Uterus (tissue), 4 donors: Measurements from ENCODE around the gene SLC25A6. TPM values are rescaled to one million over a fixed set of nuclear protein-coding genes. Genes with fewer than 3 reads are reported as not detected.
"Not testable (repeated sequence)": the region's sequence is repeated elsewhere in the genome, so short reads cannot be mapped to it uniquely, and the experiment has no call there.

ENCODE experiments used
- DNase-seq, 2 donors: peaks; one replicate each; pipeline ENCODE4 v3.0.0-alpha.2; 2019 to 2020
- H3K27ac ChIP-seq, 2 donors: fragments of 200-600 bp; sonication (generic); 1 replicate in 1 of 2; 2 replicates in 1 of 2; pipeline ENCODE4 v1.5.1; 2016 to 2018
- H3K27me3 ChIP-seq, 2 donors: fragments of 200-600 bp; sonication (generic); one replicate each; pipeline ENCODE4 v1.5.1; 2018 to 2019; ENCODE audit warnings: control low read depth in 1 of 2
- H3K36me3 ChIP-seq, 2 donors: fragments of 200-600 bp; sonication (generic); one replicate each; pipeline ENCODE4 v1.5.1; 2019; ENCODE audit warnings: control low read depth in 1 of 2
- H3K4me1 ChIP-seq, 2 donors: fragments of 200-600 bp; sonication (generic); one replicate each; pipeline ENCODE4 v1.5.1; 2018 to 2019; ENCODE audit warnings: control low read depth in 1 of 2
- H3K4me3 ChIP-seq, 2 donors: fragments of 200-600 bp; sonication (generic); 1 replicate in 1 of 2; 2 replicates in 1 of 2; pipeline ENCODE4 v1.5.1; 2018 to 2019; ENCODE audit warnings: mild to moderate bottlenecking in 1 of 2
- H3K9me3 ChIP-seq, 2 donors: fragments of 200-600 bp; sonication (generic); one replicate each; pipeline ENCODE4 v1.5.1; 2019; ENCODE audit warnings: control low read depth in 1 of 2
- POLR2A ChIP-seq, 2 donors: fragments of 450-650 bp; IDR thresholded peaks; one replicate each; pipeline ENCODE4 v1.6.1; 2016; ENCODE audit warnings: antibody characterized with exemption in 2 of 2, mild to moderate bottlenecking in 1 of 2, moderate library complexity in 1 of 2
- intact Hi-C: fragments of 100-400 bp; cut with DNase I; formaldehyde crosslinking; loops from one replicate; pipeline ENCODE4 v1.15.1; 2023; ENCODE audit warnings: low total_unique reads
- total RNA-seq, 4 donors: library from RNA; depleted of rRNA in 3 of 4; stranded (reverse); fragments of >200 nt in 3 of 4; gene quantifications; one replicate each; pipeline versions ENCODE4 v1.1.0 to v1.2.4, GENCODE V29; 2014 to 2023
- TF ChIP-seq, protein P1 (sequence below), 4 experiments: fragments of 200-600 bp in 2 of 4; fragments of 450-650 bp in 2 of 4; sonication (generic) in 2 of 4; IDR thresholded peaks; one replicate each; pipeline ENCODE4 v1.5.1; 2016 to 2019; ENCODE audit warnings: antibody characterized with exemption in 4 of 4, mild to moderate bottlenecking in 2 of 4, moderate library complexity in 1 of 4
- donor health status: DM: yes; HTN: yes; CAD: no.

Gene SLC25A6
- total RNA-seq, 4 donors from 2014 or later: 140 to 289 (median 207) TPM

DNA sequence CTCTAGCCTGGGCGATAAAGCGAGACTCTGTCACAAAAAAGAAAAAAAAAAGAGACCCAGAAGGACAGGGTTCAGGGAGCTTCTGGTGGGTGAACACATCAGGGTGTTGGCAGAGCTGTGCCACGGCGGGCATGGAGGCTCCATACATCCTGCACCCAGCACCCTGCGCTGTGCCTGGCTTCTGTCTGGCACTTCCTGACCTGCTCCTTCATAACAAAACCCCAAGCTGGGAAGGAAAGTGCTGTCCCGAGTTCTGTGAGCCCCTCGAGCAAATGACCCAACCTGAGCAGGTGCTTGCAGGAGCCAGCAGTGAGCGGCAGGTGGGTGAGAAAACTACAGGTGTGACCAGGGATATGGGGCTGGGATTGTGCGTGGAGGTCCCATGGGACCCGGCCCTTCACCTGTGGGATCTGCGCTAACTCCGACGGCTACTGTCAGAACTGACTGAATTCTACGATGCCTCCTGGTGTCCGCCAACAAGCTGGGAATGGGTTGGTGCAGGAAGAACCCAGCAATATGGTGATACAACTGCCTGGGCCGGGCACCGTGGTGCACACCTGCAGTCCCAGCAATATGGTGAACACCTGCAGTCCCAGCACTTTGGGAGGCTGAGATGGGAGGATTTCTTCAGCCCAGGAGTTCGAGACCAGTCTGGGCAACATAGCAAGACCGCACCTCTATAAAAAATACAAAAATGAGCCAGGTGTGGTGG, 41.9 kb upstream of the SLC25A6 start:
- Histone ChIP-seq H3K36me3 (no peaks in the 10 kb centered on the region), H3K27ac (no peak overlapping the region), H3K4me1 (no peaks in the 10 kb centered on the region), H3K9me3 (no peaks in the 10 kb centered on the region), H3K27me3 (no peaks in the 10 kb centered on the region), H3K4me3 (no peak overlapping the region)
- no peak for DNase-seq
- intact Hi-C loops: no loop called here
- no peak for TF ChIP-seq POLR2A (IDR thresholded peaks at IDR 0.05)
- TF ChIP-seq, protein P1, sequence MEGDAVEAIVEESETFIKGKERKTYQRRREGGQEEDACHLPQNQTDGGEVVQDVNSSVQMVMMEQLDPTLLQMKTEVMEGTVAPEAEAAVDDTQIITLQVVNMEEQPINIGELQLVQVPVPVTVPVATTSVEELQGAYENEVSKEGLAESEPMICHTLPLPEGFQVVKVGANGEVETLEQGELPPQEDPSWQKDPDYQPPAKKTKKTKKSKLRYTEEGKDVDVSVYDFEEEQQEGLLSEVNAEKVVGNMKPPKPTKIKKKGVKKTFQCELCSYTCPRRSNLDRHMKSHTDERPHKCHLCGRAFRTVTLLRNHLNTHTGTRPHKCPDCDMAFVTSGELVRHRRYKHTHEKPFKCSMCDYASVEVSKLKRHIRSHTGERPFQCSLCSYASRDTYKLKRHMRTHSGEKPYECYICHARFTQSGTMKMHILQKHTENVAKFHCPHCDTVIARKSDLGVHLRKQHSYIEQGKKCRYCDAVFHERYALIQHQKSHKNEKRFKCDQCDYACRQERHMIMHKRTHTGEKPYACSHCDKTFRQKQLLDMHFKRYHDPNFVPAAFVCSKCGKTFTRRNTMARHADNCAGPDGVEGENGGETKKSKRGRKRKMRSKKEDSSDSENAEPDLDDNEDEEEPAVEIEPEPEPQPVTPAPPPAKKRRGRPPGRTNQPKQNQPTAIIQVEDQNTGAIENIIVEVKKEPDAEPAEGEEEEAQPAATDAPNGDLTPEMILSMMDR (IDR thresholded peaks at IDR 0.05): no peak

DNA sequence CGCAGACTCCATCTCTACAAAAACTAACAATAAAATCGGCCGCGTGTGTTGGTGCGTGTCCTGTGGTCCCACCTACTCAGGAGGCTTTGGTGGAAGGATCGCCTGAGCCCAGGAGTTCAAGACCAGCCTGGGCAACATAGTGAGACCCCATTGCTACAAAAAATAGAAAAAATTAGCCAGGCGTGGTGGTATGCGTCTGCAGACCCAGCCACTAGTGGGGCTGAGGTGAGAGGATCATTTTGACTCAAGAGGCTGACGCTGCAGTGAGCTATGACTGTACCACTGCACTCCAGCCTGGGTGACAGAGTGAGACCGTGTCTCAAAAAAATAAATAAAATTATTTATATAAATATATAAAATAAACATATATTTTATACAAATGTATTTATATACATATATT, 38.5 kb upstream of the SLC25A6 start:
- no peaks in the 10 kb centered on the region for H3K27me3 ChIP-seq
- no peaks in the 10 kb centered on the region for H3K9me3 ChIP-seq
- no peaks in the 10 kb centered on the region for H3K36me3 ChIP-seq
- intact Hi-C loops: no loop called here
- TF ChIP-seq POLR2A (IDR thresholded peaks at IDR 0.05): no peak
- TF ChIP-seq, protein P1 (IDR thresholded peaks at IDR 0.05): no peak
- no peak overlapping the region for H3K4me3 ChIP-seq
- no peak for DNase-seq
- no peak overlapping the region for H3K27ac ChIP-seq
- H3K4me1 ChIP-seq: no peaks in the 10 kb centered on the region

DNA sequence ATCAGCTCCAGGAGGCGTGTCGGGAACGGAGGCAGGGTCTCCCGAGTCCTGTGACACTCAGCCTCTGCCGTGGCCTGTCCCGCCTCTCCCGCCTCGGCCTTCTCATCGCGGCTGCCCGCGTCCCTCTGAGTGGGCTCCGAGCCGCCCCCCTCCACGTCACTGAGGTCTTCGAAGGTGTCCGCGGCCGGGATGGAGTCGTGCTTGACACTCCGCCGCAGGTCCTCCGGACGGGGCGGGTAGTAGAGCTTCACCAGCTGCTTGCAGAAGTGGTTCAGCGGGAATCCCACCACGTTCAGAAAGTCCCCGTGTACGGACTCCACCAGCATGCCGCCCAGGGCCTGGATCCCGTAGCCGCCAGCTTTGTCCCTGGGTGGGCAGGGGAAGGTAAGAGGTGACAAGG, 35.8 kb upstream of the SLC25A6 start:
- DNase-seq: no peak
- no peaks in the 10 kb centered on the region for H3K4me1 ChIP-seq
- H3K9me3 ChIP-seq: peaks cover 0 to 2% of the 10 kb centered on the region in 2 donors
- no peak overlapping the region for H3K27ac ChIP-seq
- no peaks in the 10 kb centered on the region for H3K36me3 ChIP-seq
- intact Hi-C loops: no loop called here
- H3K4me3 ChIP-seq: no peak overlapping the region
- TF ChIP-seq POLR2A (IDR thresholded peaks at IDR 0.05): no peak
- TF ChIP-seq, protein P1 (IDR thresholded peaks at IDR 0.05): no peak
- H3K27me3 ChIP-seq: no peaks in the 10 kb centered on the region

DNA sequence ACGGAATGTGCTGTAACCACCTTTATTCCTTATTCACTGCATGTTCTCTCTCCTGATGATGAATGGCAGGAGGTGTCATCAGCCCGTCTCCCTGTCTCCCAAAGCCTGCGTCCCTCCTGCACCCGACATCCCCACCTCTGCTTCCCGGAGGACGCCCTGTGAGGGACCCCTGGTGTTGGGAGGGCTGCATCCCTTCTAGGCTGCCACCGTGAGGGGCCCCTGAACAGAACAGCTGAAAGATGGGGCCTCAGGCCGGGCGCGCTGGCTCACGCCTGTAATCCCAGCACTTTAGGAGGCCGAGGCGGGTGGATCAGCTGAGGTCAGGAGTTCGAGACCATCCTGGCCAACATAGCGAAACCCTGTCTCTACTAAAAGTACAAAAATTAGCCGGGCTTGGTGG, 34.4 kb upstream of the SLC25A6 start:
- H3K4me1 ChIP-seq, H3K9me3 ChIP-seq, H3K36me3 ChIP-seq, H3K27ac ChIP-seq, H3K4me3 ChIP-seq, intact Hi-C loops, DNase-seq, H3K27me3 ChIP-seq: not testable (repeated sequence)

DNA sequence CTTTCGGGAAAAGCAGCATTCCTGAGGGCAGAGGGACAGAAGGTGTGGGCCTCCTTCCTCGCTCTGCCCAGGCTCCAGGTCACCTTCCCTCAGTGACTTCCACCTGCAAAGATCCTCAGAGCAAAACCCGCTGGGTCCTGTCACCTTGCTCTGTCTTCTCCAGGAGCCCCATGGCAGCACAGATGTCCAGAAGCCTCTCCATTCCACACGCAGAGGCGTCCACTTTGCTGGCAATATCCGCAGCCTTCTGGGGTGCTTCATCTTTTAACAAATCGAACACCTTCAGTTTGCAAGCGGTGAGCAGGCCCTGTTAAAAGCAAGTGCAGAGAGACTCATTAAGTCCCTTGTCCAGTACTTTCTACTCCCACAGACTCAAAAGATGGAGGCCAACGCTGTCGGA, 33.5 kb upstream of the SLC25A6 start:
- Histone ChIP-seq H3K4me3 (no peak overlapping the region), H3K27ac (no peak overlapping the region), H3K36me3 (no peaks in the 10 kb centered on the region), H3K4me1 (no peaks in the 10 kb centered on the region), H3K27me3 (no peaks in the 10 kb centered on the region), H3K9me3 (peaks cover 0 to 8% of the 10 kb centered on the region in 2 donors)
- no peak for DNase-seq
- TF ChIP-seq, protein P1 (IDR thresholded peaks at IDR 0.05): no peak
- no peak for TF ChIP-seq POLR2A (IDR thresholded peaks at IDR 0.05)
- intact Hi-C loops: no loop called here
